NOMO-1 treated with DMSO at 0.1 percent for 48 hours (cell line): ENCODE results near the gene MAPK7.

Experiments
- DNase-seq: peaks from one replicate; lab custom pipeline; 2025; ENCODE audit not compliant: unreplicated experiment; lab: John Stamatoyannopoulos, UW

The MAPK7 gene

DNA sequence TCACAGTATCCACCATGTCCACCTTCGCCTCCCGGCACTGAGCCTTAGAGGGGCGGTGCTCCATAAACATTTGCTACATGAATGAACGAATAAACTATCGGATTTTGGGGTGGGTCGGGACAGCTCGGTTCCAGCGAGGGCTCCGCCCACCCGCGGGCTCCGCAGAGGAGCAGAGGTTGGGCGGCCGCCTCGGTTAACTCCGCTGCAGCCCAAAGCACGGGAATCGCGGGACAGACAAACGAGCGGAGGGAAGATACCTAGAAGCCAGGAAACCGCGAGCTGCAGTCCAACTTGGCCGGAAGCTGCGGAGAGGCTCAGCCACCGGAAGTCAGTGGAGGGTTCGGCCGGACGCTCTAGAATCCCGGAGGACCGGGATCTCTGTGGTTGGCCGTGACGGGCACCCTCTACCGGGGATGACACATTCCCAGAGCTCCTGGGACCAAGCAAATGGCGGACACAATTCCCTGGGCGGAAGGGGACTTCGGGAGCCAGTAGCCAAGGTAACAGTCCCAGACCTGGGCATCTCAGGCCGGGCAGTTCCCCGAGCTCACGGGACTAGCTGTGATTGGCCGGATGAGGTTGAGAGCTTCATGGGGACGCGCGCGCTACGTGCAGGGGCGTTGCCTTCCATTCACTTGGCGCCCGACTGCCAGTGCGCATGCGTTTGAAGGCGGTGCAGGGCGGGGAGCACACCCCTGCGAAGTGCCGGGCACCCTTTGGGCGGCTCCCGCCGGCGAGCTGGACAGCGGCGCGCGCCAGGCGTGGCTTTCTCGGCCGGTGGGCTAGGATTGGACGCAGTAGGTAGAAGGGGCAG lies 489 bp upstream of the MAPK7 start:
- DNase-seq: peak; percentile 98

DNA sequence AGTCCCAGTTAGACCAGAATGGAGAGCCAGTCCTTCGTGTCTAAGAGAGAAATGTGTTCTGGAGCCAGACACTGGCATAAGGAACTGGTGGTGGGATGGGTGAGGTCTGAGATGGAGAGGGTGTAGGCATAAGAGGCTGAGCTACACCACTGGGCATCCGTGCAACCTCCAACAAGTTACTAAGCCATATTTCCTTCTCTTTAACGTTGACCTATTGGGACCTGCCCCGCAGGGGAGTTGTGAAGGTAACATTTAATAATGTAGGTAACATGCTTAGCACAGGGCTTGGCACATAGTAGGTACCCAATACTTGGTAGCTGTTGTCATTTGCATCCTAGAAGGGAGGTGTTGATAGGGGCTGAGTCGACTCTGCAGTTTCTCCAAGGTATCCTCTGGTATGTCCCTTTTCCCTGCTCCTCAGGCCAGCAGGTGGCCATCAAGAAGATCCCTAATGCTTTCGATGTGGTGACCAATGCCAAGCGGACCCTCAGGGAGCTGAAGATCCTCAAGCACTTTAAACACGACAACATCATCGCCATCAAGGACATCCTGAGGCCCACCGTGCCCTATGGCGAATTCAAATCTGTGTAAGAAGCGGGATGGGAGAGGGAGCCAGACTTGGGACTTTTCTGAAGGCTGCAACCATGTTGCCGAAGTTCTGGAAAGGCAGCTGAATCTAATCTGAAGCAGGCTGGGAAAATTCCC lies 1.2 kb downstream of the MAPK7 start:
- DNase-seq: no peak

DNA sequence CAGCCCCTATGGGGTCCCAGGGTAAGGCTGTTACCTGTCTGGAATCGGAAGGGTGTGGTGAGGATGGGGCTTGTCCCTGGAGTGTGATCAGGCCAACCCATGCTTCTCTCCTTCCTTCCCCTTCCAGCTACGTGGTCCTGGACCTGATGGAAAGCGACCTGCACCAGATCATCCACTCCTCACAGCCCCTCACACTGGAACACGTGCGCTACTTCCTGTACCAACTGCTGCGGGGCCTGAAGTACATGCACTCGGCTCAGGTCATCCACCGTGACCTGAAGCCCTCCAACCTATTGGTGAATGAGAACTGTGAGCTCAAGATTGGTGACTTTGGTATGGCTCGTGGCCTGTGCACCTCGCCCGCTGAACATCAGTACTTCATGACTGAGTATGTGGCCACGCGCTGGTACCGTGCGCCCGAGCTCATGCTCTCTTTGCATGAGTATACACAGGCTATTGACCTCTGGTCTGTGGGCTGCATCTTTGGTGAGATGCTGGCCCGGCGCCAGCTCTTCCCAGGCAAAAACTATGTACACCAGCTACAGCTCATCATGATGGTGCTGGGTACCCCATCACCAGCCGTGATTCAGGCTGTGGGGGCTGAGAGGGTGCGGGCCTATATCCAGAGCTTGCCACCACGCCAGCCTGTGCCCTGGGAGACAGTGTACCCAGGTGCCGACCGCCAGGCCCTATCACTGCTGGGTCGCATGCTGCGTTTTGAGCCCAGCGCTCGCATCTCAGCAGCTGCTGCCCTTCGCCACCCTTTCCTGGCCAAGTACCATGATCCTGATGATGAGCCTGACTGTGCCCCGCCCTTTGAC lies 2.4 kb downstream of the MAPK7 start:
- DNase-seq: no peak

DNA sequence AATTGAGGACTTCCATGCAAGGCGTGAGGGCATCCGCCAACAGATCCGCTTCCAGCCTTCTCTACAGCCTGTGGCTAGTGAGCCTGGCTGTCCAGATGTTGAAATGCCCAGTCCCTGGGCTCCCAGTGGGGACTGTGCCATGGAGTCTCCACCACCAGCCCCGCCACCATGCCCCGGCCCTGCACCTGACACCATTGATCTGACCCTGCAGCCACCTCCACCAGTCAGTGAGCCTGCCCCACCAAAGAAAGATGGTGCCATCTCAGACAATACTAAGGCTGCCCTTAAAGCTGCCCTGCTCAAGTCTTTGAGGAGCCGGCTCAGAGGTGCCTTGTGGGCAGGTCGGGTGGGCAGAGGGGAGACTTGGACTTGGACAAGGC lies 3.1 kb downstream of the MAPK7 start:
- DNase-seq: no peak

DNA sequence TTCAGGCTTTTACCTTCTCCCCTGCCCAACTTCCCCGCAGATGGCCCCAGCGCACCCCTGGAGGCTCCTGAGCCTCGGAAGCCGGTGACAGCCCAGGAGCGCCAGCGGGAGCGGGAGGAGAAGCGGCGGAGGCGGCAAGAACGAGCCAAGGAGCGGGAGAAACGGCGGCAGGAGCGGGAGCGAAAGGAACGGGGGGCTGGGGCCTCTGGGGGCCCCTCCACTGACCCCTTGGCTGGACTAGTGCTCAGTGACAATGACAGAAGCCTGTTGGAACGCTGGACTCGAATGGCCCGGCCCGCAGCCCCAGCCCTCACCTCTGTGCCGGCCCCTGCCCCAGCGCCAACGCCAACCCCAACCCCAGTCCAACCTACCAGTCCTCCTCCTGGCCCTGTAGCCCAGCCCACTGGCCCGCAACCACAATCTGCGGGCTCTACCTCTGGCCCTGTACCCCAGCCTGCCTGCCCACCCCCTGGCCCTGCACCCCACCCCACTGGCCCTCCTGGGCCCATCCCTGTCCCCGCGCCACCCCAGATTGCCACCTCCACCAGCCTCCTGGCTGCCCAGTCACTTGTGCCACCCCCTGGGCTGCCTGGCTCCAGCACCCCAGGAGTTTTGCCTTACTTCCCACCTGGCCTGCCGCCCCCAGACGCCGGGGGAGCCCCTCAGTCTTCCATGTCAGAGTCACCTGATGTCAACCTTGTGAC lies 3.6 kb downstream of the MAPK7 start:
- DNase-seq: no peak

DNA sequence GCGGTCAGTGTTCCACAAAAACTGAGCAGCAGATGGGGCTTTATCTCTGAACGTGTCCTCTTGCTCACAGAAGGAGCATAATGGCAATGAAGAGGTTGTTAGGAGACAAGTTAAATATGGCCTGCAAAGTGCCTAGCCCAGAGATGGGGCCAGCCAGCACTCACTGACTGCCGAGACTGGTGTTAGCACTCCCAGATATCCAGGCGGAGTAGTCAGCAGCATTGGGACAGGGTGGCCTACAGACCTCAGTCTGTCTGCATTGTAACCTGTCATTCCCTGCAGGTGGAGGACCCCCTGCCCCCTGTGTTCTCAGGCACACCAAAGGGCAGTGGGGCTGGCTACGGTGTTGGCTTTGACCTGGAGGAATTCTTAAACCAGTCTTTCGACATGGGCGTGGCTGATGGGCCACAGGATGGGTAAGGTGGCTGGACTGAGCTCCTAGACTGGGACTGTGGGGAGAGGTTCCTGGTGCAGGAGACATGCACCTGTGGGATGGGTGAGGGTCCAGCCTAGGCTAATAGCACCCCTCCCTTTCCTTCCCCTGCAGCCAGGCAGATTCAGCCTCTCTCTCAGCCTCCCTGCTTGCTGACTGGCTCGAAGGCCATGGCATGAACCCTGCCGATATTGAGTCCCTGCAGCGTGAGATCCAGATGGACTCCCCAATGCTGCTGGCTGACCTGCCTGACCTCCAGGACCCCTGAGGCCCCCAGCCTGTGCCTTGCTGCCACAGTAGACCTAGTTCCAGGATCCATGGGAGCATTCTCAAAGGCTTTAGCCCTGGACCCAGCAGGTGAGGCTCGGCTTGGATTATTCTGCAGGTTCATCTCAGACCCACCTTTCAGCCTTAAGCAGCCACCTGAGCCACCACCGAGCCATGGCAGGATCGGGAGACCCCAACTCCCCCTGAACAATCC lies 4.5 kb downstream of the MAPK7 start:
- no peak for DNase-seq

DNA sequence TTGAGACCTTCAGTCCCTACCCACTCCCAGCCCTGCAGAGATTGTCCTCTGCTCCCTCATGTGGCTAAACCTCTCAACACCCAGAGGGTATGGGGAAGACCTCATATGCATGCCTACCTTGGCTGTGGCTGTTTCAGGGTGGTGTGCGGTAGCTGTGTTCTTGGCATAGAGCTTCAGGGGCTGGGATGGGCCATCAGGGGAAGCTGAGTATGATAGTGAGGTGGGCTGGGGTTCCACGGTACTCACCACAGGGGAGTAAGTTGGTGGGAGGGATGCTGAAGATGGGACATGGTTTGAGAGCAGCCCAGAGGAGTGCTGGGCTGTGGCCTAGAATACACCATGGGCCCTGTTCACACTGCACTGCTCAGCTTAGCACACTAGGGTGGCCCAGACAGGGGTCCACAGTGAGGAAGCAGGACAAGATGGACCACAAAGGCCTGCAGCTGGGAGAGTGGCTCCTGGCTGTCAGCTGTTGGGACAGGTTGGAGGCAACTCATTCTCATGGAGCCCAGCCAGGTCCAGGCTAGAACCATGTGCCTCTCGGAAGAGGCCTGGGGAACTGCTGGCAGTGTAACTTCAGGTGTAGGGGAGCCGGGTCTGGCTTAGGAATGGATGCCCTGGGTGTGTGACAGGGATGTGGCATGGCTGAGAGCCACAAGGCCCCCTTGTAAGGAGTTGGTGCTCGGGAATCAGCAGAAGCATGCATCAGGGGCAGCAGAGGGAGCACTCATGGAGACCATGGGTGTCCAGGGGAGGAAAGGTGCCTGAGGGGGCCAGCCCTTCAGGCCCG lies 5.6 kb downstream of the MAPK7 start:
- no peak for DNase-seq

DNA sequence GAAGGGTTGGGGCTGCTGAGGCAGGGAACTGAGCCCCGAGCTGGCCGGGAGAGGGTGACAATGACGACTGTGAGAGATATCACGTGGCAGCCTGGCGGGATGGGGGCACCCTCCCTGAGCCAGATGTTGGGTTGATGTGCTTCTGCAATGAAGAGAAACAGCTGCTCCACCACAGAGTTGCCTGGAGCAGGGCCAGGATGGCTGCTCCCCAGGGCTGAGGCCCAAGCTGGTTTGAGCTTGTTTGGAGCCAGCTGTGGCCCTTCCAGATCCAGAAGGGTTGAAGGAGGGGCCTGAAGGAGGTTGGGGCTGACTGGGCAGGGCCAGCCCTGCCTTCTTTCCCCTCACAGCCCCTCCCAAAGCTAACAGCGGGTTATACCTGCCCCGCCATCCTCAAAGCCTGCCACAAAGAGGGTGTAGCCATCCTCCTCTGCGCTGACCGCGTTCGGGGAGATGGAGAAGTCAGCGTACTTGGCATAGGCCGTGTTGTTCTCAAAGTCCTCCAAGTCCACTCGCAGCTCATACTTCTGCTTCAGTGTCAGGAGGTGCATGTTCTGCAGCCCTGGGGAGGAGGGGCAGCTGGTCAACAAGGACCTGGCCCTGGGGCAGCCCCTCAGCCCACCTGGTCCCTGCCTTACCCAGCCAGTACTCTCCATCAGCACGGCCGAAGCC lies 6.6 kb downstream of the MAPK7 start:
- no peak for DNase-seq

DNA sequence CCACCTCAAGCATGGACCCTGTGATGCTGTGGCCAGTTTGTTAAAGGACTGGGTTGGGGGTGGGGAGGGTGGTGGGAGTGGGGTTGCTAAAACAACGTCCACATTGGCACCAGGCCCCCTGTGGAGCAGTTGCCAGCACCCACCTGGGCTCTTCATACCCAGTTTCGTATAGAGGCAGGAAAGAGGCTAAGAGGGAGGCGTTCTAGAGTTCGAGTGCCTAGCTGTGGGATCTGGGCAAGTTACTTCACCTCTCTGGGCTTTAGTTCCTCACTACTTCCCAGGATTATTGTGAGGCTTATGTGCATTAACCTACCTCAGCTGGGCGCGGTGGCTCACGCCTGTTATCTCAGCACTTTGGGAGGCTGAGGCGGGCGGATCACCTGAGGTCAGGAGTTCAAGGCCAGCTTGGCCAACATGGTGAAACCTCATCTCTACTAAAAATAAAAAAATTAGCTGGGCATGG lies 7.3 kb downstream of the MAPK7 start:
- no peak for DNase-seq

DNA sequence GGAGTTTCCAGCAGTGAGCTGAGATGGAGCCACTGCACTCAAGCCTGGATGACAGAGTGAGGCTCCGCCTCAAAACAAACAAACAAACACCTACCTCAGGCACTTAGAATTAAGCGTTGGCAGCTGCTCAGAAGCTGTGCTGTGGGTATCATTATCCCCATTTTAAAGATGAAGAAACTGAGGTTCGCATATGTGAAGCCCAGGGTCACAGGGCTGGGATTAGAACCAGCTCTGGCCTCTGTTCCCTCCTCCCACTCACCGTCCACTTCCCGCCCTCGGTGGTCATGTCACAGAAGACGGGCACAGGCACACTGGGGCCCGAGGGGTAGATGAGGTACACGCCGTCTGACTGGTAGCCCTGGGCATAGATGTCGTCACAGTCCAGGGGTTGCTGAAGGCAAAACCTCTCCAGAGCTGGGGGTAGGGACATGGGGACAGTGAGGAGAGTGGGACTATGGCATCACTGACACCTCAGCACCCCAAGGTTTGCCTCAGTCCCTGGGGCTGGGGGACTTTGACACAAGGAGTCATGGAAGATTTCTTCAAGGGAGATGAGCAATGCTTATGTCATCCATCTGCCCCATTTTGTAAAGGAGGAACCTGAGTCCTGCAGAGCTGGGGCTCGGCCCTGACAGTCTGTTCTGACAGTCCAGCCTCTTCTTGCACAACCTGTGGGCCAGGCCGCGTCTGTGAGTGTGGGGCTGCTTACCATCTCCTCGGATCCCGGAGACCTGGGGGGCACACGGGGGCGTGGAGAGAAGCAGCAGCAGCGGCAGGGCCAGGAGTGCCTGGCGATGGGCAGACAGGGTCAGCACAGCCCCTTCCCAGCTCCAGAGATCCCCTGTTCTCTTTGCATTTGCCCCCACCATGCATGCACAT lies 8.0 kb downstream of the MAPK7 start:
- peak; percentile 92 for DNase-seq

DNA sequence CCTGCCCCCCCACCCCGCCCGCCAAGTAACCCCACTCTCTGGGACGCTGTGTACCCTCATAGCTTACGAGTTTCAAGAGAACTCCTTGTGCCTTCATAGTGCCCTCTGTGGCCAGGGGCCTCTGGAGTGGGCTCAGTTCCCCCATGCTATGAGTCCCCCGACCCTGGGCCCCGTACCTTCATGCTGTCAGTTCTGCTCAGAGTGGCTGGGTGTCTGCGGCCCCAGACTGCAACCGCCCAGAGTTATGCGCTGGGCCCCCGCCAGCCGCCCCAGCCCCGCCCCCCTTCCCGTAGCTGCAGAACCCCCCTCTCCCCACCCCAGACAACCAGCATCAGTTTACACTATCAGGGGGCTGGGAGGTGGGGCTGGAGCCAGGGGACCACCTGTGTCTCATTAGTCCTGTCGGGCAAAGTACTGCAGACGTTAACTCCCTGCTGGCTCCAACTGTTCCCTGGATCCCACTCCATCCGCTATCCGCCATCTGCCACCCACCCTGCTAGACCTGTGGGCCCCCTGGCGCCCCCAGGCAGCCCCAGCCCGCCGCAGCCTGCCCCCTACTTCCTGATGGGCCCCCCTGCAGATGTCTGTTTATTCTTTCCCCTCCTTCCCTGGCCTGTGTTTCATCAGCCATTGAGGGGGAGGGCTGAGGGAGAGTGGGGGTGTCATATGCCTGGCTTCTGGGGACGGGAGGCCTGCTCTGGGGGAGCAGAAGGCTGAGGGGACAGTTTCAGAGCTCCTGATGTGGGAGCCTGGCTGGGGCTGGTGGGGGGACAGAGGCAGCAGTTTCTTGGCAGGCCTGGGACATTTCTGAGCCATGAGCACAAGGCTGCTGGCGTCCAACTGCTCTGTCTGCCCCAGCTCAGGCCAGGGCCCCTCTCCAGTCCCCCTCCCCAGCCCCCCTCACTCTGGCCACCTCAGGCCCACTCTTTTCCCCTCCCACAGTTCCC lies 8.9 kb downstream of the MAPK7 start, which contains the start of gene MFAP4:
Gene MFAP4 (minus strand): TSS at position 217 of the 947 bp plus-strand sequence. CDS start 35 bp downstream, at position 182.
- no peak for DNase-seq

DNA sequence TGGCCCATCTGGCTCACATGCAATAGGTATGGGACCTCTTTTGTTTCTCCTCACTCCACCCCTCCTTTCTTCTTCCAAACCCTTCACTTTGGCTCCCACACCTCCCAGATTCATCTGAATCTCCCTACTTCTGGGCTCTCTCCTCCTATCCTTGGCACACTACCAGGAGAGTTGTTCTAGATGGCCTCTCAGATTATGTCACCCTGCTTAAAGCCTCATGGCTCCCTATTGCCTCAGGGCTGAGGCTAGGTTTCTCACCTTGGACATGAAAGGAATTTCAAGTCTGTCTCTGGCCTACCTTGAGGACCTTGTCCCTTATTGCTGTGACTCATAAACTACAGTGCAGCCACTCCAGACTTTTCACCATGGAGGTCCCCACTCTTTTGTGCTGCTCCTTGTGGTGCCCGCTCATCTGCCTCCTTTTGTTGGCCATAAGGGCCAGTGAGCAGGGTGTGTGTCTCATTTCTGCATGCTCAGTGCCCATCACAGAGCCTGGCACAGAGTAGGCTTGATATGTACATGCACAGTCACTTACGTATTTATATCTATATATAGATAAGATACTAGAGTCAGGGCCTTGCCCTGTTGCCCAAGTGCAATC lies 9.7 kb downstream of the MAPK7 start:
- DNase-seq: no peak

DNA sequence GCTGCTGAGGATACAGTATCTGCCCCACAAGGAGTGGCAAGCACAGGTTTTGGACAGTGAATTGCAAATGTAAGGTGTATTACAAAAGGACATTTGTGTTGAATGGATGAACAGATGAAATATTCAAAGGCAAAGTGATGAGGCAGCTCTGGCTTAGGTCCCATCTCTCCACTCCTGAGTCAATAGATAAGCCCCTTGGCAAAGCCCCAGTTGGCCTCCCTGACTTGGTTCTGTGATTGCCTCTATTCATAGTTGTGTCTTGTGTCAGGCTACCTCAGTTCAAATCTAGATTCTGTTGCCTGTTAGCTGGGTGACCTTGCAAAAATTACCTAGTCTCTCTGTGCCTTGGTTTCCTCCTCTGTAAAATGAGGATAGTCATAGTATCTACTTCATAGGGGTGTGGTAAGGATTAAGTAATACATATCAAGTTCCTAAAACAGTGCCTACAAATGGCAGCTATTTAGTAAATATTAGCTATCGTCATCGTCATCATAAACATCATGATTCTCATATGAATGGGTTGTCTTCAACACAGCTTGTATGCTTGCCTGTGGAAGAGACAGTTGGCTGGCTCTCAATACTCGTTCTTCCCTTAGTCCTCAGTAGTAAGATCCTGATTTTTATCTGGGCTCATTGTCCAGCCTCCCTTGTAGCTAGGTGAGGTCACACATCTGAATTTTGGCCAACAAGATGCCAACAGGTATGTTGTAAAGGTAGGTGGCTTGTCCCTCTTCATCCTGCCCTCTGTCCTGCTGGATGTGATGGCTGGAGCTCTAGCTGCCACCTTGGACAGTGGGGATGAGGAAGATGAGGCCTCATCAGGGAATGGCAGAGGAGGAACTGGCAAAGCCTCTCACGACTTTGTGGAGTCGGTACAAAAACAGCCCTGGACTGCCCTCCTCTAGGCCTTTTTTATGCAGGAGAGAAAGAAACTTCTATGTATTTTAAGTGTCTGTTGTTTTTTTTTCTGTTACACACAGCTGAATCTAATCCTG lies 10.8 kb downstream of the MAPK7 start:
- DNase-seq: no peak

DNA sequence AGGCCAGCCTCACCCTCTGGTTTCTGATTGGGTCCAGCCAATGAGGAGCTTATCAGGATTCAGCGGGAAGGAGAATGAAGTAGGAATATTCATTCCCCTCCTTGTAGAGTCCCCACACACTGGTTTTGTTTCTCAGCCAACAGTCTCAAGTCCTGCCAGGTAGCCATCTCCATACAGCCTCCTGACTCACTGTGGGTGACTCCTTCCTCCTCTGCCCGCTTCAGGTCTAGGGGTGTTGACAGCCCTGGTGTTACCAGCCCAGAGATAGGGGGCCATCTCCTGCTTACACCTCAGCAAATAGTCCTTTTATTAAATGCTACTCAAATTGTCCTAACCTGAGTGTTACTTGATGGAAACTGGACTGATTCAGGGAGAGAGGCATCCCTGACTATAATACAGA lies 12.7 kb downstream of the MAPK7 start:
- no peak for DNase-seq

DNA sequence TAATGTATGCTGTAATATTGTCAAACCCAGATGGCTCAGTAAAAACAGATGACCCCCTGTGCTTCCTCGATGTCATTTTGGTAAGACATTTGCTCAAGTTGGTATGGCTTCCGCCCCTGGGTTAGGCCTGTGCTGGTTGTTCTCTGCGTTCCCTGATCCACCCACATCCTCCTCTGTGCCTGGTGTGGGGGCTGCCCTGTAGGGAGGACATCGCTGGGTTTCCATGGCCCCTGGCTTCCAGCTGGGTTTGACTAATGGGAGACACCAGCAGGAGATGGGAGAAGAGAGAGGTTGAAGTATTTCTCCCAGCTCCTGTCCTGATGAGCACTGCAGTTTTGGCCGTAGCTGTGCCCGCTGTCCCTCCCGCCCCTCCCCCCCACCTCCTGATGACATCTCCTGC lies 13.1 kb downstream of the MAPK7 start:
- no peak for DNase-seq
